Smooth muscle cell (in vitro differentiated cells): Measurements from ENCODE around the gene TELO2. TPM values are rescaled to one million over a fixed set of nuclear protein-coding genes. Genes with fewer than 3 reads are reported as not detected.

Experiments
- DNase-seq: peaks from one replicate; lab custom pipeline; 2025; ENCODE audit not compliant: unreplicated experiment; lab: John Stamatoyannopoulos, UW
- H2AFZ ChIP-seq: fragments of 200-600 bp; sonication (generic); 2 replicates; pipeline ENCODE4 v1.6.0; 2016; ENCODE audit warnings: antibody characterized with exemption, low read depth, mild to moderate bottlenecking
- H3F3A ChIP-seq: fragments of 200-600 bp; sonication (generic); 2 replicates; pipeline ENCODE4 v1.6.0; 2017; ENCODE audit warnings: antibody characterized with exemption, low read depth
- H3K27ac ChIP-seq: fragments of 200-600 bp; sonication (generic); 2 replicates; pipeline ENCODE4 v1.5.1; 2016; ENCODE audit warnings: low read depth, mild to moderate bottlenecking
- H3K27me3 ChIP-seq: fragments of 200-600 bp; sonication (generic); 2 replicates; pipeline ENCODE4 v1.6.1; 2016; ENCODE audit warnings: low read depth, mild to moderate bottlenecking
- H3K36me3 ChIP-seq: fragments of 200-600 bp; sonication (generic); 2 replicates; pipeline ENCODE4 v1.5.1; 2016; ENCODE audit warnings: low read depth
- H3K4me1 ChIP-seq: fragments of 200-600 bp; sonication (generic); 2 replicates; pipeline ENCODE4 v1.5.1; 2016; ENCODE audit warnings: low read depth
- H3K4me2 ChIP-seq: fragments of 200-600 bp; sonication (generic); 2 replicates; pipeline ENCODE4 v1.6.0; 2016; ENCODE audit warnings: mild to moderate bottlenecking
- H3K4me3 ChIP-seq: fragments of 200-600 bp; sonication (generic); 2 replicates; pipeline ENCODE4 v1.5.1; 2016; ENCODE audit warnings: mild to moderate bottlenecking
- H3K79me2 ChIP-seq: fragments of 200-600 bp; sonication (generic); 2 replicates; pipeline ENCODE4 v1.6.0; 2016; ENCODE audit warnings: low read depth, mild to moderate bottlenecking
- H3K9ac ChIP-seq: fragments of 200-600 bp; sonication (generic); 2 replicates; pipeline ENCODE4 v1.6.0; 2016; ENCODE audit warnings: low read depth
- H3K9me3 ChIP-seq: fragments of 200-600 bp; sonication (generic); replicated peaks from 2 replicates; pipeline ENCODE4 v1.5.1; 2016; ENCODE audit warnings: low read depth
- H4K20me1 ChIP-seq: fragments of 200-600 bp; sonication (generic); 2 replicates; pipeline ENCODE4 v1.6.0; 2016; ENCODE audit warnings: low read depth
- WGBS: methylation state at CpG from one replicate; pipeline ENCODE4 v1.1.7; 2016; ENCODE audit warnings: low lambda C conversion rate; 5-methylcytosine and 5-hydroxymethylcytosine counted together
- polyA plus RNA-seq: library from polyadenylated mRNA; unstranded; fragments of >200 nt; fragmentation: Nextera tagmentation; extraction: Ambion mirVana; gene quantifications from 2 replicates; pipeline ENCODE4 v1.2.1, GENCODE V29; 2016
- total RNA-seq: library from RNA; depleted of rRNA; stranded (reverse); fragments of >200 nt; gene quantifications from 2 replicates; pipeline ENCODE4 v1.2.3, GENCODE V29; 2014
- TF ChIP-seq, protein P1 (sequence below): fragments of 200-600 bp; sonication (generic); IDR thresholded peaks from 2 replicates; pipeline ENCODE4 v1.5.1; 2017; ENCODE audit warnings: borderline replicate concordance, mild to moderate bottlenecking, antibody characterized with exemption; ENCODE audit not compliant: insufficient read depth, poor library complexity, severe bottlenecking

TELO2 gene
- total and polyA plus RNA-seq, 2 experiments from 2014 or later = 6.5 to 22.9 TPM

DNA sequence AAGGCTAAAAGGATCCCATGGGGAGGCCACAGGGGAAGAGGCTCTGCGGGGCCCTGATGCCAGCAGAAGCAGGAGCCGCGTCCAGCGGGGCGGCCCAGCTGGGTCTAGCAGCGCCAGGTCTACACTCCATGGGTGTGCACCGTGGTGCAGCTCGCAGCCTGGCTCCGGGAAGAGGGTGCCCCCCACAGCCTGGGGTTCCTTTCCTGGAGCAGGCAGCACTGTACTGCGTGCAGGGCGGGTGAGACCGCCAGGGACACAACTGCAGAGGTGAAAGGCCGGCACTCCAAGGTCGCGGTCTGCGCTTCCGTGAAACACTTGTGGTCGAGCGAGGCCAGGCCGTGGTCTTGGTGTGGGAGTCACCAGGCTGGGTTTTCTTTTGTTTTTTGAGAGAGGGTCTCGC, 42.3 kb upstream of the TELO2 start:
- H3K4me2 ChIP-seq = no peak overlapping the region
- H2AFZ ChIP-seq = no peak overlapping the region
- no peaks in the 10 kb centered on the region for H3K9me3 ChIP-seq
- no peaks in the 10 kb centered on the region for H4K20me1 ChIP-seq
- H3K4me1 ChIP-seq = no peaks in the 10 kb centered on the region
- WGBS = 96% methylated on average over 21 of the region's 21 CpGs
- no peaks in the 10 kb centered on the region for H3K27me3 ChIP-seq
- H3K4me3 ChIP-seq = no peak overlapping the region
- no peaks in the 10 kb centered on the region for H3K79me2 ChIP-seq
- DNase-seq = no peak
- no peaks in the 10 kb centered on the region for H3F3A ChIP-seq
- H3K9ac ChIP-seq = no peak overlapping the region
- no peak overlapping the region for H3K27ac ChIP-seq
- TF ChIP-seq, protein P1, sequence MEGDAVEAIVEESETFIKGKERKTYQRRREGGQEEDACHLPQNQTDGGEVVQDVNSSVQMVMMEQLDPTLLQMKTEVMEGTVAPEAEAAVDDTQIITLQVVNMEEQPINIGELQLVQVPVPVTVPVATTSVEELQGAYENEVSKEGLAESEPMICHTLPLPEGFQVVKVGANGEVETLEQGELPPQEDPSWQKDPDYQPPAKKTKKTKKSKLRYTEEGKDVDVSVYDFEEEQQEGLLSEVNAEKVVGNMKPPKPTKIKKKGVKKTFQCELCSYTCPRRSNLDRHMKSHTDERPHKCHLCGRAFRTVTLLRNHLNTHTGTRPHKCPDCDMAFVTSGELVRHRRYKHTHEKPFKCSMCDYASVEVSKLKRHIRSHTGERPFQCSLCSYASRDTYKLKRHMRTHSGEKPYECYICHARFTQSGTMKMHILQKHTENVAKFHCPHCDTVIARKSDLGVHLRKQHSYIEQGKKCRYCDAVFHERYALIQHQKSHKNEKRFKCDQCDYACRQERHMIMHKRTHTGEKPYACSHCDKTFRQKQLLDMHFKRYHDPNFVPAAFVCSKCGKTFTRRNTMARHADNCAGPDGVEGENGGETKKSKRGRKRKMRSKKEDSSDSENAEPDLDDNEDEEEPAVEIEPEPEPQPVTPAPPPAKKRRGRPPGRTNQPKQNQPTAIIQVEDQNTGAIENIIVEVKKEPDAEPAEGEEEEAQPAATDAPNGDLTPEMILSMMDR = no peak
- no peaks in the 10 kb centered on the region for H3K36me3 ChIP-seq

DNA sequence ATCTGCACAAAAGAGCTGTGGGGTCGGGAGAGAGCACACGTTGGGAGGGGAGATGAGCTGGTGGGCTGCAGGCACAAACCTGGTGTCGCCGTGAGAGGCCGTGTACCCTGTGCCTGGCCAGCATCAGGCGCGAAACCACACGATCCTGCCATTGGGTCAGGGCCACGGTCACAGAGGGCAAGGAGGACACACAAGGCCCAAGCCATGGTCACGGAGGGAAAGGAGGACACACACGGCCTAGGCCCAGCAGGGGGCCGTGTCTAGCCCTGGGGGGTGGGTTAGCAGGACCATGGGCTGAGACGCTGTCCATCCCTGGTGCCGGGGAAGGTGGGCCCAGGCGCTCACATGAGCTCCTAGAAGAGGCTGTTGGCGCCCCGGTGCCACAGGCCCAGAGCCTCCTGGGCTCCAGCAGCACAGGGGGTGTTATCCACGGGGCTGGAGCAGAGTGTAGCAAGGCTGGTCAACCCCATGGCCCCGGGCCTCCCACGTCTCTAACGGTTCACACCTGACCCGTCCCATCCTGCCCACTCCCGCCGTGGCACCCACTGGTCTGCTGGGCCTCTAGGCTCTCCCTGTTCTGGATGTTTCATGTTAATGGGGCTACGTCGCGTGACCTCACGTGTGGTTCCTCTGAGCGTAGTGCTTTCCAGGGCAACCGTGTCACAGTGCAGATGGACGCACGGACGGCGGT, 41.3 kb upstream of the TELO2 start:
- Histone ChIP-seq H3K4me3 (no peak overlapping the region), H3K9ac (no peak overlapping the region), H3F3A (no peaks in the 10 kb centered on the region), H4K20me1 (no peaks in the 10 kb centered on the region), H3K4me2 (no peak overlapping the region), H3K27me3 (no peaks in the 10 kb centered on the region), H2AFZ (no peak overlapping the region), H3K79me2 (no peaks in the 10 kb centered on the region), H3K36me3 (no peaks in the 10 kb centered on the region), H3K4me1 (no peaks in the 10 kb centered on the region), H3K9me3 (no peaks in the 10 kb centered on the region), H3K27ac (no peak overlapping the region)
- no peak for DNase-seq
- WGBS = 96% methylated on average over 34 of the region's 34 CpGs
- TF ChIP-seq, protein P1 = no peak

DNA sequence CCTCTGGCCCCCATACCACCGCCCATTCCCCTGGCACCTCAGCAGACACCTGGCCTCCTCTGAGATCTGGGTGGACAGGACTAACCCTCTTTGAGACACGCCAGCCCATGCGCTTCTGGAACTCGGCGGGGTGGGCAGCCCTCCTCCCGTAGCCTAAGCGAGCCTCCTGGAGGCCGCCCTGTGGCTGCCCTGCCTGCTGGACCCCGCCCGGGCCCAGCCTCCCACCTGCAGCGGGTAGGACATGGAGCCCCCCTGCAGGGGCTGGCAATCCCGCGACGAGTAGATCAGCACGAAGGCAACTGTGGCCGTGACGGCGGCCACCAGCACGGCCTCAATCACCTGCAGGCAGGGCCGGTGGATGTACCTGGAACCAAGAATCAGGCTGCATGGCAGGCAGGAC, 40.6 kb upstream of the TELO2 start:
- Histone ChIP-seq H2AFZ (no peak overlapping the region), H3F3A (no peaks in the 10 kb centered on the region), H3K4me2 (no peak overlapping the region), H3K79me2 (no peaks in the 10 kb centered on the region), H3K4me3 (no peak overlapping the region), H3K4me1 (no peaks in the 10 kb centered on the region), H3K36me3 (no peaks in the 10 kb centered on the region), H4K20me1 (no peaks in the 10 kb centered on the region), H3K27me3 (no peaks in the 10 kb centered on the region), H3K9ac (no peak overlapping the region), H3K27ac (no peak overlapping the region), H3K9me3 (no peaks in the 10 kb centered on the region)
- TF ChIP-seq, protein P1 = no peak
- 97% methylated on average over 20 of the region's 20 CpGs for WGBS
- no peak for DNase-seq

DNA sequence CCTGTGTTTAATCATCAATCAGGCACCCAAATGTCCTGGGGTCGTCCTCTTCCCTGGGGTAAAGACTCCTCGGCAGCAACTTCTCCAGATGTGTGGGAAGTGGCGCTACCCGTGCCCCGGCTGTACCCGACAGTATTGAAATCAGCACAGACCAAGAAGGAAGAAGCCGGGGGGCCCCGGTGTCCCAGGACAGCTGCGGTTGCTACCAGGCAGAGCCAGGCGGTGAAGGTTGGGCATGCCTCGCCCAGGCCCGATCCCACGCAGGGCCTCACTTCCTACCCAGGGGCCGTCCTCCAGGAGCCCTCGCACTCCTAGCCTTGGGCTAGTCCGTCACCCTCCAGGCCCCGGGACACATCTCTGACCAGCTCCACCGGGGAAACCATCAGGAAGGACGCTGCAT, 39.8 kb upstream of the TELO2 start:
- Histone ChIP-seq H3K9ac (no peak overlapping the region), H3K4me3 (no peak overlapping the region), H3K4me2 (no peak overlapping the region), H4K20me1 (no peaks in the 10 kb centered on the region), H3K4me1 (no peaks in the 10 kb centered on the region), H3K79me2 (no peaks in the 10 kb centered on the region), H3K9me3 (no peaks in the 10 kb centered on the region), H2AFZ (no peak overlapping the region), H3K27me3 (no peaks in the 10 kb centered on the region), H3K36me3 (no peaks in the 10 kb centered on the region), H3F3A (no peaks in the 10 kb centered on the region), H3K27ac (no peak overlapping the region)
- 99% methylated on average over 19 of the region's 19 CpGs for WGBS
- TF ChIP-seq, protein P1 = no peak
- no peak for DNase-seq
